Stromal cell of bone marrow (primary cell): ENCODE measurements around the gene GRHL1.
"Not testable (repeated sequence)": the region's sequence is repeated elsewhere in the genome, so short reads cannot be mapped to it uniquely, and the experiment has no call there.

ENCODE experiments used
- DNase-seq: peaks from one replicate; pipeline ENCODE4 v3.0.0-alpha.2; 2012; ENCODE audit warnings: low read depth

GRHL1 gene

GRCh38 chr2:9951522-9952285 is at the start of gene GRHL1:
Gene GRHL1, plus strand, starts transcription at chr2:9951693. Its CDS starts 141 bp downstream, at chr2:9951834.
- peak; percentile 85 for DNase-seq

DNA sequence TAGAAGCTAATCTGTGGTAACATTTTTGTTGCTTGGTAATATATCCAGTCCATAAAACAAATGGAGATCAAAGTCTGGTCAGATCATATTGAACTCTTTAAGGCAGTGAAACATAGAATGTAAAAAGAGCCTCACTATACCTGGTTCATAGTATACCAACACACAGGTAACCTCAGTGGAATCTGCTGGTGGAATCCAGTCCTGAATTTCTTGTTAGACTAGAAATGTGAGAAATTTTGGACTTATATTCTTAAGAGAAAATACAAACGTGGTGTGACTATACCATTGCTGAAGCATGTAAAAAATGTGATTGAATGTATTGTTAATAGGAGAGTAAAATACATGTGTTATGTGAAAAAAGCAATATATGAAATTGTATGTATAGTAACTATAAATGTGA is 46.1 kb upstream of the GRHL1 start:
- no peak for DNase-seq

- DNase-seq = no peak
Observed at GRCh38 chr2:9907402-9907801, 44.1 kb upstream of the GRHL1 start.

DNA sequence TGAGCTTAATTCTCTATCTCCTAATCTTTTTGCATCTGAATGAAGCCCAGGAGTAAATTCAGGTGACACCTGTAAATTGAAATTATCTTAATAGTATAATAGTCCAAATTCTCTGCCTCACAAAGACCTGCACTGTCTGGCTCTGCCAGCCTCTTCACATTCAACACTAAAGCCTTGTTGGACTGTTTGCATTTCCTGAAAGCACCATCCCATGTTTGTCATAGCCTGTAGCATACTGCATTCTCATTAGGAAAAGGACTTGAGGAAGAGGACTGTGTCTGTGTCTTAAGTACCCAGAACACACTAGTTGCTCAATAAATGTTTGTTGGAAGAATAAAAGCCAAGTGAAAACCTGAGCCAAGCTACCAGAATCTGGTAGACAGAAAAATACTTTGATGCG is 42.9 kb upstream of the GRHL1 start:
- no peak for DNase-seq

DNA sequence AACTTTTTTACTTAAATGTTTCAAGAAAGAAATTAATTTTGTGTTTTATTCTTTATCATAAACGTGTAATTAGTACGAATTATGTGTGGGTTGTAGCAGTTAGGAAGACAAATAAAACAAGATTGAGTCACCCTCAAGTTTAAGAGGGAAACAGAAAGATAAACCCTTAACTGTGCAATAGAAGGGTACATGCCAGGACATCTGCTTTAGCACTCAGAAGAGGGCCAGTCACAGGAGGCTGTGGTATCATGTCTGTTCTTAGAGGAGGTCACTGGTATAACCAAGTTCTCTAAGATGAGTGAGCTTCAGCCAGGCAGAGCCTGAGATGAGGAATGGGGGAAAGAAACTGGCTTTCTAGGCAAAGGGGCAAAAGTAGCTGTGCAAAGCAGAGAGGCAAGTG is 42.4 kb upstream of the GRHL1 start:
- DNase-seq = no peak

GRCh38 chr2:9910699-9911098 is 40.8 kb upstream of the GRHL1 start:
- DNase-seq = no peak

GRCh38 chr2:9912468-9912867 is 39.0 kb upstream of the GRHL1 start:
- DNase-seq = no peak

GRCh38 chr2:9914384-9915065 is 37.0 kb upstream of the GRHL1 start:
- DNase-seq = peak; percentile 12

GRCh38 chr2:9918275-9918674 is 33.2 kb upstream of the GRHL1 start:
- peak; percentile 40 for DNase-seq

- no peak for DNase-seq
Observed at GRCh38 chr2:9919512-9919911, 32.0 kb upstream of the GRHL1 start.

GRCh38 chr2:9927020-9927419 is 24.5 kb upstream of the GRHL1 start:
- not testable (repeated sequence) for DNase-seq

GRCh38 chr2:9937258-9937657 is 14.2 kb upstream of the GRHL1 start:
- no peak for DNase-seq

GRCh38 chr2:9937968-9938367 is 13.5 kb upstream of the GRHL1 start:
- no peak for DNase-seq

- no peak for DNase-seq
Observed at GRCh38 chr2:9939587-9940485, 11.7 kb upstream of the GRHL1 start.

- DNase-seq = peak; percentile 55
Observed at GRCh38 chr2:9941196-9941995, 10.1 kb upstream of the GRHL1 start.

DNA sequence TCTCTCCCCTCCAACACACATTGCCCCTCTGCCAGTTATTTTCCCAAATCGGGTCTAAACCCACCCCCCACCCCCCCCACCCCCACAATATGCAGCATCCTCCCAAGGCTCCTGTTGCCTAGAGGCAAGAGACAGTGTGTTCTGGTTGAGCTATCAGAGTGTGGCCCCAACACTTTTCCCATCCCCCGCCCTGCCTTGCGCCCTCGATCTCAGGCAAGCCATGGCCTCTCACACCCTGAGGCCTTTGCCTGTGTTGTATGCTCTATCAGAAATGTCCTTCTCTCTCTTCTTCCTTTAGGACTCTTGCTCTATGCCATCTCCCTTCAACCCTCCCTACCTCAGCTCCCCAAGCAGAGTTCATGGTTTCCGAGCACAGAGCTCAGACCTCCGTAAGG is 9.5 kb upstream of the GRHL1 start:
- DNase-seq = no peak

DNA sequence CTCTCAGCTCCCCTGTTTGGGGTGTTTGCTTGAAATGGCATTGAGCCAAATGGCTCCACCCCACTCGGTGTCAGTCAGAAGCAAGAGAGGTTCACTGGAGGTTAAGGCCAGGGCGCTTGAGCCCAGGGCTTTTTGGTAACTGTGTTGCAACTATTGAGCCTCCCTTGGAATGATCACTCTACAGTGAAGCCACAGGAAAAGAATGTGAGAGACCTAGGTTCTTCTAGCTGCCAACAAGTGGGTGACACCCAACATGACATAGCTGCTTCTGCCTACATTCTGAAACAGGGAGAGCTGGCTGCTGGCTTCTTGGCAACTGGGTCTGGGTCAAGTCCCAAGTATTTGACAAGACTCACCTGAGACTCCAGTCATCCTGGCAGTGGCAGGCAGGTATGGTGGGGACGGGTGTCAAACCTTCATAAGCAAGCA is 7.1 kb upstream of the GRHL1 start:
- DNase-seq = no peak

GRCh38 chr2:9945596-9945995 is 5.9 kb upstream of the GRHL1 start:
- no peak for DNase-seq

DNA sequence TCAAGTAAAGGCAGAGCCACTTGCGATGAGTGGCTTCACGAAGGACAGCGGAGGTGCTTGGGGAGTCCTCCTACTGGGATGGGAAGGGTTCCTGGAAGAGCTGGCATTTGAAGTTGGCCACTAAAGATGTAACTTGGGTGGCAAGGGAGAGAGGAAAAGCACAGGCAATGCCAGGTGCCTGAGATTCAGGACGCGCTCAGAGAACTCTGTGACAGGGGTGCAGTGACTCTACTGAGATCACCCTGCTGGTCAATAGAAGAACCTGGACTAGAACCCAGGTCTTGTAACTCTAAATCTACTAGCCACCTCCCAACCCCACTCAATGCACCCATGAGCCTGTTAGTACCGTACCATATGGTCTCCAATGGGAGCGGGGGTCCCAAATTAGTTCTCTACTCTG is 5.4 kb upstream of the GRHL1 start:
- no peak for DNase-seq

DNA sequence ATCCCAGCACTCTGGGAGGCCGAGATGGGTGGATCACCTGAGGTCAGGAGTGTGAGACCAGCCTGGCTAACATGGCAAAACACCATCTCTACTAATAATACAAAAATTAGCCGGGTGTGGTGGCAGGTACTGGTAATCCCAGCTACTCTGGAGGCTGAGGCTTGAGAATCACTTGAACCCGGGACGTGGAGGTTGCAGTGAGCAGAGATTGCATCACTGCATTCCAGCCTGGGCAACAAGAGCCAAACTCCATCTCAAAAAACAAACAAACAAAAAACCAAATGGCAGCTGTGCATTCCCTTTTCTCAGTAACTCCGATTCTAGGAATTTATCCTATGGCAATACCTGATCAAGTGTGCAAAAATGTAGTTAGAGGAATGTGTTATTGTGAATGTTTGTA is 4.7 kb upstream of the GRHL1 start:
- no peak for DNase-seq

GRCh38 chr2:9948721-9949120 is 2.8 kb upstream of the GRHL1 start:
- DNase-seq = no peak
